ENCODE measurements around the gene IQSEC1.

Gene IQSEC1

DNA sequence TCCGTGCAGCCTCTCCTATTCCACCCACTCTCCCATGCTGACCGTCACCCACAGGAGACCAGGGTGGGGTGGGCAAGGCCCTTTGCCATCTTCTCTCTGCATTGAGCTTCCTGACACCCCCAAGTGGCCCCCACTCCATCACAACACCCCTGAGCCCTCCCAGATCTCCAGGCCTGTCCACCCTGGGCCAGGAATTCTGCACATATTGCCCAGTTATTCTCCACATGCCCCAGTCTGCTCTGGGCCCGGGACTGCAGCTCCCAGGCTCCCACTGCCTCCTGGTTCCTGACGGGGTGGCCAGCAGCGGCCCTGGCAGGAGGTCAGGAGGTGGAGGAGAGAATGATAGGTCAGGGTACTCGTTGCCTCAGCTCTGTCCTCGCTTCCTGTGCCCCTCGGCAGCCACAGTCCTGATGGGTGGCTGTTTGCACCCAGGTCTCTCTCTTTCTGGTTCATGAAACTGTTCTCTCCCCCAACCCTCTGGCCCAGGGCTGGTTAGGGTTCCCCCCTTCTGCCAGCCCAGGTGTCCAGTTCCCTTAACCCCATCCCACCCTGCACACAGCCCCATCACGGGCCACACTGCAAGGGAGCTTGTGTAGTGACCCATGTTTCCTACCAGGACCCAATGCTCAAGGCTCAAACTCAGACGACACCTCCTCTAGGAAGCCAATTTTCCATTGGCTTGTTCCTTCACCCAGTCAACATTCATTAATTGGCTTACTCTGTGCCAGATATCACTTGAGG is 47.3 kb downstream of the IQSEC1 start:
- DNase-seq = no peak

DNA sequence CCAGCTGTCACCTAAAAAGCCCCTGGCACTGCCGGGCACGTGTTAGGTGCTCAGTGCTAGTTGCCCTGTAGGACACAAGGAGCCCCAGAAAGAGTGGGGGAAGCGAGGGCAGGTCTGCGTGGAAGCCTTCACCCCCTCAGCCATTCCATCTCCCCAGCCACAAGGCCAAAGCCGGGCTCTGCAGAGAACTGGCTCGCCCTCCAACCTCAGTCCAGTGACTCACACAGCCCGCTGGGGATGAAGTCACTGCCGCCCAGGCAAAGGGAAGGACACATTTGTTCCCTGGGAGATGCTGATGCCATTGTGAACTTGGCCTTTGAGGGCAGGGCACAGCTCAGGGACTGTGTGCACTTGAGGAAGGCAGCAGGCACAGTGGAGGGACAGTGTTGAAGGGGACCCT is 48.1 kb downstream of the IQSEC1 start:
- DNase-seq = no peak

DNA sequence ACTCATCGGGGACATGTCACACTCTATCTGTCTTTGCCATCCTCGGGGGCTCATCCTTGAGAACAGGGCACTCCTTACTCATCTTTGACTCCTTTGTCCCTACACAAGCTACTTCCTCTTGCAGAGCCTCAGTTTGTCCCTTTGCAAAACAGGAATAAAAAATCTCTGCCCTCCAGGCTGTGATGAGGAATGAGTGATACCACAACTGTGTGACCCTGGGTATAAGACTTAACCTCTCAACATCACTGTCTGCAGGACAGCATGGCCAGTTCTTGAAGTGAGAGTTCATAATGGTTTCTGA is 48.5 kb downstream of the IQSEC1 start:
- no peak for DNase-seq

DNA sequence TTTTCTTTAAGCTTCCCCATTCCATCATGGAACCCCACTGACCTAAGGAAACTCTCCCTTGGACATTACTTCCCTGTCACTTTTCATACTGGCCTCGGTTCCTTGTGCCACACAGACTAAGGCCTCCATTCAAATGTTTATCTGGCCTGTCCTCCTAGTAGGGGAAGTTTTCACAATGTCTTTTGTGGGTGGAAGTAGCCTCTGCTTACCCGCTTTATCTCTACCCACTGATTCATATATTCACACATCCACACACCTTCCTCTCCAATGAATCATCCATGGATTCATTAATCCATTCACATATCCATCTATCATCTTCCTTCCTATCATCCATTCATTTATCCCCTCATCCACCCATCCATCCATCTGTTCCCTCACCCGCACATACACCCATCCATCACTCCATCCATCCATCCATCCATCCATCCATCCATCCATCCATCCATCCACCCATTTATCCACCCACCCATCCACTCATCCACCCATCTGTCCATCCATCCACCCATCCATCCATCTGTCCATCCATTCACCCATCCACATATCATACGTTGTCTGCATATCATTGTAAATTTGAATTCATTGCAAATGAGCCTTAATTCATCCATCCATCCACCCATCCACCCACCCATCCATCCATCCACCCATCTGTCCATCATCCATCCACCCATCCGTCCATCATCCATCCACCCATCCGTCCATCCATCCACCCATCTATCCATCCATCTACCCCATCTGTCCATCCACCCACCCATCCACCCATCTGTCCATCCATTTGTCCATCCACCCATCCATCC is 49.1 kb downstream of the IQSEC1 start:
- DNase-seq = no peak

DNA sequence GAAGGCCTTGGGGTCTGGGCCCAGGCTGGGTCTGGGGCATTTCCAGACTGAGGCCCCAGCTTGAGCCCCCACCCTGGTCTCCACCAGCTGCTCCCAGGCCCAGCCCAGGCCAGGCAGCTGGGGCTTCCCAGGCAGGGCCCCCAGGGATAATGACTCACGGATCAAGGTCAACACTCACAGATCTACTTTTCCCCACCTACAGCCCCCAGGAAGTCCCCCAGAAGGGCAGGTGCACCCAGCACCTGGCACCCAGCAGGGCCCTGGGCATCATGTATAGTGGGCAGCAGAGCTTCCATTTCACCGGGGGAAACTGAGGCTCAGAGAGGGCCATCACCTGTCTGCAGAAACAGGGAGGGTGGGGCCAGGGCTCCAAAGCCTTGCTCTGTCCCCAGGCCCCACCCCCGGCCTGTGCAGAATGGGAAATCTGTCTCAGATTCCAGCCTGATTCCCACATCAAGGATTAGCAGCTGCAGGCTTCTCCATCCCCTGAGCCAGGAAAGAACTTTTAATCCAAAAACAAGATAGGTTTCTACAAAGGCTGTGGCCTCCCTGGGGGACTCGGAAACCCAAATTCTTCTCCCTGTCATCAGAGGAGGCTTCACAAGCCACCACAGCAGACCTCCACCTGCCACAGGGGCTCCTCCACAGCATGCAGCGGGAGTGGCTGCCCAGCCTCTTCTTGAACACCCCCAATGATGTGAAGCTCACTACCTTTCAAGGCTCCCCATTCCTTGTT is 49.8 kb downstream of the IQSEC1 start:
- peak; percentile 62 for DNase-seq

DNA sequence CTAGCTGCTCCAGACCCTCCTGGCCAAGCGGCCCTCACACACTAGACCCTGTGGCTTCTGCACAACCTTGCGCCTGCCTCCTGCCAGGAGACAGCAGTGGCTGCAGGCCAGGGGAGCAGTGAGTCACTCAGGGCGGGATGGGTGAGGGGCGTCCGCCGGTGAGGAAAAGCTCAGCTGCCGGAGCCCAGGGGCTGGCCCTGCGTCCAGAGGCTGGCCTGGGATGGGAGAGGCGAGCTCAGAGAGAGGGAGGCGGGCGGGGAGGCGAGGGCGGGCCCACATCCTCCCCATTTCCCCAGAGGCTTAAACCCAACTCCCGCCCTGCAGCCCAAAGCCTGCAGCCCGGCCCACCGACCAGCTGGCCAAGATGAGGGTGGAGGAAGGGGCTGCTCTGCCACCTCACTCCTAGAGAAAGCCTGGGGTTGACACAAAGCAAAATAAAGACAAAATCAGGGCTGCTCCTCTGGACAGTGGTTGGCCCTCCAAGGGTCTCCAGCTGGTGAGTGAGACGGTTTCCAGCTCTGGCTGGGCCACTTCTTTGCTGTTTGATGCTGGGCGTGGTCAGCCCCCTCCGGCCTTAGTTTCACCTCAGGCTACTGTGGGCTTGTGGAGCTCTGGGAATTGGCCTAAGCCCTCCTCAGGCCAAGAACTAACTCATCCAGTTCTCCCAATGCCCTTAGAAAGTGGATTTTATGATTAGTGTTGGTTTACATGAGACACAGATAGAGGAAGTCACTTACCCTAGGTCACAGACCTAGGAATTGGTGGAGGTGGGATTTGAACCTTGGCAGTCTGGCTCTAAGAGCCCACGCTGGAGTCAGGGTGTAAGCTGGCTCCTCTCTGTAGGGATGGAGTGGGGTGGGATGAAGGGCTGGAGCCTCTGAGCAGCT is 50.6 kb downstream of the IQSEC1 start:
- DNase-seq = no peak

DNA sequence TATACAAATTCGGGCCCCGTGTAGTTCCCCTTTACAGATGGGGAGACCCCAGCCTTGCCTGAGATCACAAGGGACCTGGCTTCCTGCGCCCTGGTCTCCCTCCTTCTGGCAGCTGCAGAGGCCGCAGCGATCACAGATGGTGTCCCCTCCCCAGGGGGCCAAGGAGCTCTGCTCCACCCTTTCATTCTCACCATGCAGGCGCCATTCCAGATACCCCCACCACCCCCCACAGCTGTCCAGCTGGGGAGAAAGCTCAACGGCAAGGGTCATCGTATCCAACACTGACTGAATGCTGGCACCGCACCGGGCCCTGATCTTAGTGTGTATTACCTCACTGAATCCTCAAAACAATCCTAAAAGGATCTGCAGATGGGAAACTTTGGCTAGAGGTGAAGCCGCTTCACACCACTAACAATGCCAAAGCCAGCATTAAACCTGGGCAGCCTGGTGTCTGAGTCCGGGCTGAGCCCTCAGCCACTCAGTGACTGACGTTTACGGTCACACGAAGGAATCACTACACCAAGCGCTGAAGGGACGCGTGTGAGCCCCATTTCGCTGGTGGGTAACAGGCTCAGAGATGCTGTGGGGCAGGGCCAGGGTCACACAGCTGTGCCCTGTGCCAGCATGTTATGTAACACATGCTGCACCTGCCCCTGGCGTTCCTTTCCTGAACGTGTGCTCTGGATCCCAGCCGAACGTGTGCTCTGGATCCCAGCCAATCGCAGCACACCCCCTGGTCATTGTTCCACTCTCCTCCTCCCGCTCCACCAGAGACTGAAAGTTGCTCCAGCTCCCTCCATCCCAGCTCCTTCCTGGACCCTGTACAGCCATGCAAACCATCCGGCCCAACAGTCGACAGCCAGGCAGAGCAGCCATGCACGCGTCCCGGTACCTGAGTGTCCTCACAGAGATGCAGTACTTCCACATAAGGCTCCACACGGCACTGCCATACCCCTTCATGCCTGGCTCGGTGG is 51.8 kb downstream of the IQSEC1 start:
- peak; percentile 72 for DNase-seq

DNA sequence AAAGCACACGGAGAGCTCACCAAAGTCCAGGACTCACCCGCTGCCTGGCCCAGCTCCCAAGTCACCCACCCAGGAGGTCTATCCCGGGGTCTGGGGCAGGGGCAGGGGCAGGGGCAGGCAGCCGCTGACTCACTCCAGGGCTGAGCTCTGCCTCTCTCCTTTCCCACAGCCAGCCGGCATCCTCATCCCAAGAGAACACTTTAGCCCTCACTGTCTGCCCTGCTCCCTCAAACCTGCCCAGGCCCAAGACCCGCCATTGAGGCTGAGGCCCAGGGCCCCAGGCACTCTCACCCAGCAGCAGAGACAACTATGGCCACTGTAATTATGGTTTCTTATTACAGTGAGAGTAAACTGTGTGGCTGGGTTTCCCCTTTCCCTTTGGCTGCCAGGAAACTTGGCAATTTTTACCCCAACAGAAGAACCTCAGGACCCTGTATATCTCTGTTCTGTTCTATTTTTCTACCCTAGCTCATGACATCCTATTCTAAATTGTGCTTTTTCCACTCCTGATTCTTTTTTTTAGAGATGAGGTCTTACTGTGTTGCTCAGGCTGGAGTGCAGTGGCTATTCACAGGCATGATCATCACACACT is 53.0 kb downstream of the IQSEC1 start:
- DNase-seq = no peak

DNA sequence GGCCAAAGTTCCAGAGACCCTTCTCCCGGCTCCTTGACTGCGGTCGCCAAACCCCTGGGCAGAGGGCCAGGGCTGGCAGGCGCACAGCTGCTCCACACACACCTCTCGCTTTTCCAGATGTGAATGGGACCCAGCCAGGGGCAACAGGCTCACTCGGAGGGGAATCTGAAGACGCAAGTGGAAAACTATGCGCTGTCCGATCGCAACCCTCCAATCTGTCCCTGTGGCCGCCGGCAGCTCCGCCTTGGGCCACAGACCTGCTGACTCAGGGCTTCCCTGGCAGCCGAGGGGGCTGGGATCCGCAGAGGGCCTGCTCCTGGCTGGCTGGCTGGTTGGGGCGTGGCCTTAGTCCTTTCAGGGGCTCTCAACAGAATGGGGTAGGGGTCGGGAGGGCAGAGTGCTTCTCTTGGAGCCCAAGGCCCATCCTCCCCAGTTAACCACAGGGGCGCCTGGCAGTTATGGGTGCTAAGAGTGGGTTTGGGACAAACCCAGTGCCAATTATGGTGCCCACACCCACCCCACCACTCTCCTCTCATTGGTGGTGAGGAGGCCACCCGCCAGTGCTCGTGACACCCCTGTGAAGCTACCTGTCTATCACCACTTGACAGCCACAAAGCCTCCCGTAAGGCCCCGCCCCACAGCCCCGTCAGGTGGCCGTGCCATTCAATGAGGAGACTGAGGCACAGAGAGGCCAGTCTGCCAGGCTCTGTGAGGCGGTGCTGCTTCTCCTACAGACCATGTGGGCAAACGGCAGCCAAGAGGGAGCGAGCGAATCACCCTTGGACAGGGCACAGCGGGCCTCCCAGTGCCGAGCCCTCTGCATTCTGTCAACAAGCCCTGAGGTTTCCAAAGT is 53.8 kb downstream of the IQSEC1 start:
- DNase-seq = no peak

DNA sequence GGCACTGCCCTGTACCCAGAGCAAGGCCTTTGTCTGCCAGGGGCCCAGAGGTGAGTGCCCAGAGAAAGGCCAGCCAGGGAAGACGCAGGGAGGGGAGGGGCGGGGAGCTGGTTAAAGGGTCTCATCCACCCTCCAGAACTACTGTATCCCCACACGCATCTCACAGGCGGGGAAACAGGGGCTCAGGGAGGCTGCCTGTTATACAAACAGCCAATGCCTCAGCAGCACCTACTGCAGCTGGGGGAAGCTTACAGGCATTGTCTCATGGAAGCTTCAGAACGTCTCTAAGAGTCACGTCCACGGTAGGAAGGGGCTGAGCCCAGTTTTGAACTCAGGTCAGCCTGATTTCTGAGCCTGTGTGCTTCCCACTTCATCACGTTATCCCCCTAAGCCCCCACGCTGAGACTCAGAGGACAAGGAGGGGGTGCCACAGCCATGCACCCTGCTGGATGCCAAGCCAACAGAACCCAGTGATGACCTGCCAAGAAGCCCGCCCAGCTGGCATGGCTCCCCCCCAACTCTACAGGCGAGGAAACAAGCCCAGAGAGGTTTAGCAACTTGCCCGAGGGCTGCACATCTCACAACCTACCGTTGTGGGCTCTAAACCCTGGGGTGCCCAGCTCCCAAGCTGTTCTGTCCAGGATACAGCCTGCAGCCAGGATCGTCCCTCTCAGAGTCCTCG is 54.5 kb downstream of the IQSEC1 start:
- no peak for DNase-seq

DNA sequence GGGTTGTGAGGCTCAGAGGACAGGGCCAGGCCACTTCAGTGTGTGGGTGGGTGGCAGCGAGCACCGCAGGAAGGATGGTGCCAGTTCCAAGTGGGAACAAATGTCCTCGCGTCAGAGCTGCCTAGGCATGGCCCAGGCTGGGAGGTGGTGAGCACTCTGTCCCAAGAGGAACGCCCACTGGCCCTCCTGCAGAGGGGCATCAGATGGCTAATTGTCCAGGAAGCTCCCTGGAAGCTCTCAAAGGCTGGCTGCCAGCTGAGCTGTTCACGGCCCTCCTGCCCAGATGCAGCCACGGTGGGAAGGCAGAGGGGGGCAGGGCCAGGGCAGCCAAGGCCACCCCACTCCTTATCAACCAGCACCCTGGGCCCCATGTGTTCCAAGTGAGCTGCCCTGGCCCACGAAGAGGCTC is 55.2 kb downstream of the IQSEC1 start:
- peak; percentile 81 for DNase-seq

DNA sequence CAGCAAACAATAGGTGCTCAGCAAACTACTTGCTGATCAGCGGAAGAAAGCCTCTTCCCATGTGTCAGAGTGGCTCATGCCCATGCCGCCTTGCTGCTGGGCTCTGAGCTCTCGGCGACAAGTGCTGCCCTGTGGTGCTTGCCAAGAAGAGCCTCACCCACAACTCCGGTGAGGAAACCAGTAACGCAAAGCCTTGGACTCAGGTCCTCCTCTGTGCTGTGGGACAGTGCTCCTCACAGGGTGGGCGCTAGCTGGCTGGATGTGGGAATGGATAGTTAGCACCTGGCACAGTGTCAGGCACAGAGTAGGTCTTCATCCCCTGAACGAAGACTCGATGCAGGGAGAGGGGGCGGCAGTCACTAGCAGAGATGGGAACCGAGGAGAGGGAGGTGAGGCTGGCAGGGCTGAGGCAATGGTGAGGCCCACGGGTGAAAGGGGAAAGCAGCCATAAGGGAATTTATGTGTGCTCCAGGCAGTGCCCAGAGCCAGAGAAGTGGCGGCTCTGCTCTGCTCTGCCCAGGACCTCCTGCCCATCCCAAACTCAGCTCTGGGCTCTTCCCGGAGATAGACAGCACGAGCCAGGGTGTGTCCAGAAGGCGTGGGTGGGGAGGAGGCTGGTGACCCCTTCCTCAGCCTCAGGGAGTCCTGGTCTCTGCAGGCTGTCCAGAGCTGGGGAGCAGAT is 55.7 kb downstream of the IQSEC1 start:
- no peak for DNase-seq

DNA sequence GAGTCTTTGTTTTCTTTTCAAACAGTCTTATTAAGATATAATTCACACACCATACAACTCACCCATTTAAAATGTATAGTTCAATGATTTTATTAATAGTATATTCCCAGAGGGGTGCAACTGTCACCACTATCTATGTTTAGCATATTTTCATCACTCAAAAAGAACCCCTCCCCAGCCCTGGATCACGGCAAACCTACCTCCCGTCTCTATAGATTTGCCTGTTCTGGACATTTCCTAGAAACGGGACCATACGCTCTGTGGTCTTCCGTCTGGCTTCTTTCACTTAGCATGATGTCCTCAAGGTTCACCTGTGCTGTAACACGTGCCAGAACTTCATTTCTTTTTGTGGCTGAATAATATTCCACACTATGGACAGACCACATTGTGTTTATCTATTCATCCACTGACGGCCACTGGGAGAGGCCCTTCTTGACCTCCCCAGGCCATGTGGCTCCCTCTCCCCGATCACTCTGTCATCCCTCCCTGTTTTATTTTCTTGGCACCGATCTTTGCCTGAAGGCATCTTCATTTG is 56.4 kb downstream of the IQSEC1 start:
- no peak for DNase-seq

DNA sequence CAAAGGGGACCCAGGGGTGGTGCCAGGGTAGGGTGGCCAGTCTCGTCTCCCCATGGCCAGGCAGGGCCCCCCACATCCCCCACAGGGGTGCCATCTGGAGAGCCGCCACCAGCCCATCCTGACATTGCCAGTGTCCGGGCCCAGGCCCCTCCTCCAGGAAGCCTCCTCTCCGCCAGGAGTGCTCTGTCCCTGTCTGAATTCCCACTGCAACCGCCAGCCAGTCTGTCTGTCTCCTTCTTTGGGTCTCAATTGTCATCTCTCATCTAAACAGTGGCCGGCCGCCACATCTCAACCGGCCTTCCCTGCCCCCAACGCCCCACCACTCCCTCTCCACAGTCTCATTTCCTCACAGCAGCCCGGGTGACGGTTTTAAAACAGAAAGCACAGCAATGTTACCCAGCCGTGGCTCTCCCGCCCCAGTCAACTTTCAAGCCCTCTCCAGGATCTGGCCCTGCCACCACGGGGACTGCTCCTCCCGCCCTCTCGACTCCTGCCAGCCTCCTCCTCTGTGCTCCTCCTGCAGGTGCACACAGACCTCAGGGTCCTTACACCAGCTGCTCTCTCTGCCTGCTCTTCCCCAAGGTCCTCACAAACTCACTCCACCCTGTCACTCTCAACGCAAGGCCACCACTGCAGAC is 57.0 kb downstream of the IQSEC1 start:
- DNase-seq = peak; percentile 15

DNA sequence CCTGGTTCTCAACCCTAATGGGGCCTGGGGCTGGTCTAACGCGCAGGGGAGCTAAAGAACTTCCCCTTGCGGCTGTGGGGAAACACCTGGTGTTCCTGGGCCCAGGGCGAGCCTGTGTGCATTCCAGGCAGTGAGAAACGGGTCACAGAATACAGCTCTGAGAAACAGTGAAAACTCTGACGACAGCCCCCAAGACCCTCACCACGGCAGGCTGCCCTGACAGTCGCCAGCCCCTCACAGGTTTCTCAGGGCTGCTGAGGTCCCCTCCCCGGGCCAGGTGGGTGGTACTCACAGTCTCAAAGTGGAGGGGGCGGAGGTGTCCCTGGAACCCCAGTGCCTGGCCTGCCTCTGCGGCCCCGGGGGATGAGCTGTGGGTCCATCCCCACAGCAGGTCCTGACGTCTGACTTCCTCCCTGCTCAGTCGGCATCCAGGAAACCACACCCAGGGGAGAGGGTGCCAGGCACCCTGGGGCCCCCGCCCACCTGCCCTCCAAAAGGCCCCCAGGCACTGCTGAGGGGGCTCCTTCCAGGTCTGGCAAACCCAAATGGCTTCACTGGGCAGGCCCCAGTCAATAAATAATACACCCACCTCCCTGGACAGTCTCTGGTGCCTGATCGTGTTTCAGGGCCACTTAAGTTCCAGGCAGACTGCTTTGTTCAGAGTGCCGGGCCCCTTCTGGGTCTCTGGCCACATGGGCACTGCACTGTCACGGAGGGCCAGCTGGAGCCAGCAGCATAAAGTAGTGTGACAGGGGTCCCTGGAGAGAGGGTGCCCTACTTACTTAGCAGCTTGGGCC is 57.7 kb downstream of the IQSEC1 start:
- peak; percentile 6 for DNase-seq

DNA sequence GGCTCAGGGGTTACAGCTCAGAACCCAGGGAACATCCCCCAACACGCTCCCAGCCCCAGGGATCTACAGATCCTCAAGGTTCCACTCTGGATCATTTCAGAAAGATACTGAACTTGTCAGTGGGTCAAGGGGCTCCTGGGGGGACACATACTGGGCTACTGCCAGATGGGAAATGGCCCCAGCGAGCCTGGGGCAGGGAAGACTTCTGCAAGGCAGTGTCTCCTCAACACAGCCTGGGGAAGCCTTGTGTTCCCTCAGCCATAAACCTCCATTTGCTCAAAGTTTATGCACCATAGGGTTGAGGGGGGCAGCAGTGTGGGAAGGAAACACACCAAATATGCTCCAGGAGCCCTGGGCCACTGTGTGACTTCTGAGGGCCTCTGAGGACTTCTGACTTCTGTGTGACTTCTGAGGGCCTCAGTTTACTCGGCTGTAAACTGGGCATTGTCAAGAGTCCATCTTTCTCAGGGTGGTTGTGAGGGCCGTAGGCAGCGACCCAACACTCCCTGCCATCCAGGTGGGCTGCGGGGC is 58.4 kb downstream of the IQSEC1 start:
- no peak for DNase-seq

Measured in NCI-H146 (cell line).